B cell (primary cell): Measurements from ENCODE around the gene NMT1. TPM values are rescaled to one million over a fixed set of nuclear protein-coding genes. Genes with fewer than 3 reads are reported as not detected.

Source experiments
- ATAC-seq: fragments of 200-7000 bp; cut with Tn5 transposase; one replicate; pipeline ENCODE4 v1.10.0; 2021; ENCODE audit warnings: low read depth, mild to moderate bottlenecking, moderate number of reproducible peaks, moderate library complexity
- CTCF ChIA-PET: fragments of 350-600 bp; sonication (Branson Sonifier 250); formaldehyde crosslinking; loops from one replicate; lab custom pipeline; 2021; ENCODE audit warnings: antibody characterized with exemption, inconsistent platforms; lab: Charles Lee
- POLR2A ChIA-PET: fragments of 350-600 bp; sonication (Branson Sonifier 250); formaldehyde crosslinking; loops from one replicate; lab custom pipeline; 2021; ENCODE audit warnings: antibody characterized with exemption; lab: Charles Lee
- DNase-seq: peaks from one replicate; pipeline ENCODE4 v3.0.0; 2013
- H2AFZ ChIP-seq: 2 replicates; pipeline ENCODE4 v1.6.1; 2012; ENCODE audit warnings: mild to moderate bottlenecking, low read depth, low read length; ENCODE audit not compliant: insufficient read depth, poor library complexity, severe bottlenecking
- H3K27ac ChIP-seq, 2 donors: 1 replicate in 1 of 2; 2 replicates in 1 of 2; pipeline ENCODE4 v1.5.1; 2012 to 2013; ENCODE audit warnings: low read length in 2 of 2, mild to moderate bottlenecking in 2 of 2, moderate library complexity in 1 of 2
- H3K27me3 ChIP-seq, 4 experiments: fragments of 200-600 bp in 1 of 4; sonication (generic) in 1 of 4; replicated peaks in 1 of 4; 1 replicate in 2 of 4; 2 replicates in 2 of 4; pipeline versions ENCODE4 v1.6.1 to v1.7.0; 2013 to 2016; ENCODE audit warnings: low read length in 3 of 4, mild to moderate bottlenecking in 2 of 4, mixed read lengths in 1 of 4, moderate library complexity in 1 of 4; ENCODE audit not compliant: insufficient read depth in 4 of 4, control insufficient read depth in 3 of 4; ENCODE audit errors: control extremely low read depth in 1 of 4
- H3K36me3 ChIP-seq, 2 experiments: replicated peaks in 1 of 2; 1 replicate in 1 of 2; 2 replicates in 1 of 2; pipeline versions ENCODE4 v1.6.1 to v1.7.1; 2013; ENCODE audit warnings: low read length in 1 of 2; ENCODE audit not compliant: insufficient read depth in 2 of 2, control insufficient read depth in 1 of 2; ENCODE audit errors: control extremely low read depth in 1 of 2, extremely low read depth in 1 of 2
- H3K4me1 ChIP-seq, 2 donors: fragments of 200-600 bp in 1 of 2; sonication (generic) in 1 of 2; 1 replicate in 1 of 2; 2 replicates in 1 of 2; pipeline versions ENCODE4 v1.5.1 to v1.6.1; 2013 to 2017; ENCODE audit warnings: low read length in 2 of 2; ENCODE audit not compliant: control insufficient read depth in 2 of 2, insufficient read depth in 2 of 2
- H3K4me2 ChIP-seq: replicated peaks from 2 replicates; pipeline ENCODE3; 2012; ENCODE audit warnings: mild to moderate bottlenecking, low read depth, low read length; ENCODE audit not compliant: poor library complexity, severe bottlenecking
- H3K4me3 ChIP-seq, 5 experiments: fragments of 200-600 bp in 1 of 5; sonication (generic) in 1 of 5; 1 replicate in 3 of 5; 2 replicates in 2 of 5; pipeline versions ENCODE4 v1.5.1 to v1.7.0; 2011 to 2016; ENCODE audit warnings: low read length in 4 of 5, mild to moderate bottlenecking in 4 of 5, low read depth in 2 of 5, control low read depth in 1 of 5, moderate library complexity in 1 of 5; ENCODE audit not compliant: insufficient read depth in 1 of 5; ENCODE audit errors: control extremely low read depth in 1 of 5, extremely low read depth in 1 of 5
- H3K79me2 ChIP-seq: fragments of 200-600 bp; sonication (generic); one replicate; pipeline ENCODE4 v1.6.0; 2016; ENCODE audit warnings: low read length; ENCODE audit not compliant: control insufficient read depth, insufficient read depth
- H3K9ac ChIP-seq: fragments of 200-600 bp; sonication (generic); 2 replicates; pipeline ENCODE4 v1.6.1; 2017; ENCODE audit warnings: mild to moderate bottlenecking, low read length, moderate library complexity
- H3K9me3 ChIP-seq, 3 donors: one replicate each; pipeline versions ENCODE4 v1.6.1 to v1.7.1; 2013; ENCODE audit warnings: low read length in 2 of 3; ENCODE audit not compliant: control insufficient read depth in 2 of 3, insufficient read depth in 1 of 3; ENCODE audit errors: control extremely low read depth in 1 of 3
- H4K20me1 ChIP-seq: 2 replicates; pipeline ENCODE4 v1.6.0; 2012; ENCODE audit warnings: mild to moderate bottlenecking, low read length; ENCODE audit not compliant: insufficient read depth, control insufficient read depth, poor library complexity, severe bottlenecking
- H3K27ac Mint-ChIP-seq: one replicate; pipeline ENCODE4 v1.8.0; 2021; ENCODE audit warnings: mixed read lengths
- H3K27me3 Mint-ChIP-seq: one replicate; pipeline ENCODE4 v1.8.0; 2021; ENCODE audit warnings: mixed read lengths
- H3K4me1 Mint-ChIP-seq: one replicate; pipeline ENCODE4 v1.8.0; 2021; ENCODE audit warnings: mixed read lengths
- H3K4me3 Mint-ChIP-seq: one replicate; pipeline ENCODE4 v1.8.0; 2021; ENCODE audit warnings: mixed read lengths
- H3K9me3 Mint-ChIP-seq: one replicate; pipeline ENCODE4 v1.8.0; 2022; ENCODE audit warnings: mixed read lengths; ENCODE audit not compliant: insufficient read depth
- EZH2 ChIP-seq: IDR thresholded peaks from 2 replicates; pipeline ENCODE4 v1.6.1; 2012; ENCODE audit warnings: borderline replicate concordance, low read depth, mild to moderate bottlenecking, moderate library complexity, low read length; ENCODE audit not compliant: insufficient read depth, poor library complexity, severe bottlenecking
- whole genome bisulfite sequencing: methylation state at CpG from one replicate; pipeline ENCODE4 v1.1.5; 2013; ENCODE audit warnings: missing lambda C conversion rate; ENCODE audit not compliant: insufficient coverage; 5-methylcytosine and 5-hydroxymethylcytosine counted together
- intact Hi-C: fragments of 100-400 bp; cut with micrococcal nuclease; formaldehyde crosslinking; loops from one replicate; pipeline ENCODE4 v1.10.0; 2022
- polyA plus RNA-seq: library from polyadenylated mRNA; depleted of rRNA; stranded (reverse); fragments of >200 nt; gene quantifications from 2 replicates; pipeline ENCODE4 v1.2.3, GENCODE V29; 2012
- total RNA-seq, 2 donors: library from RNA; stranded (reverse); fragments of 120-200 nt in 1 of 2; gene quantifications; 1 replicate in 1 of 2; 2 replicates in 1 of 2; pipeline versions ENCODE4 v1.2.3 to v1.2.4, GENCODE V29; 2013 to 2022
- TF ChIP-seq, protein P1 (sequence below): fragments of 200-600 bp; IDR thresholded peaks from one replicate; pipeline ENCODE4 v1.8.0; 2022; ENCODE audit warnings: antibody characterized with exemption, mild to moderate bottlenecking

Gene NMT1
- total and polyA plus RNA-seq, 2 donors (not counting 1 experiment from before 2014, with no cell fraction given): 30.1 to 134 TPM

DNA sequence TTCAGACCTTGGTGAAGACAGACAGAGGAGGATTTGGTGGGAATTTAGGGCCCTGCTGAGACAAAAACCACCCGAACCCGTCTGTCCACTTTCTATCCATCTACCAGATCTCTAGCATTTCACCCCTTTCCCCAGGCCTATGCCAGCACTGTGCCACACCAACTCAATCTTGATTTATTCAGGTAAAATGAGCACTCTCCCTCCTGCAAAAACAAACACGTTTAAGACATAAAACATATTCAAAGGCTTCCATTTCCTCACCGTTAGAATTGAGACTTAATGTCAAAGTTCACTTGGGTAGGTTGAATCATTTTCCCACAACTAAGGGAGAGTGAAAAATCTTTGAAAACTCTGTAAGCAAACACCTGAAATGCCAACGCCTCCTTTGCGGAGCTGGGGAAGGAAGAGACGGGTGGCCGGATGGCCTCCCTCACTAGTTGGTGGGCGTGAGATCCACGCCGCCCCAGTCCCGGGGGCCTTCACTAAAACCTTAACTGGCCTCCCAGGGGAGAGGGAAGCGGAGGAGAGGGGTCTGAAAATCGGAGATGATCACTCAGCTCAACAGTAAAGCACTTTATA is 10.5 kb upstream of the NMT1 start:
- CTCF ChIA-PET: interaction anchor here (1.2 to 2.1 kb wide), 3 partner anchors 11 to 27 kb away, joined by 4 to 8 read pairs (median 7); partner anchors contain the start of gene NMT1
- Histone ChIP-seq H3K36me3 (peaks cover 0 to 3% of the 10 kb centered on the region in 2 experiments), H3K79me2 (peaks cover 38% of the 10 kb centered on the region), H3K27ac (peak overlapping the region; percentile 77 to 92), H3K4me3 (peak overlapping the region; percentile 55 to 83 (median 73)), H3K27me3 (no peaks in the 10 kb centered on the region), H3K4me2 (peak overlapping the region; percentile 85), H2AFZ (peak overlapping the region; percentile 88), H3K4me1 (peaks cover 7 to 19% of the 10 kb centered on the region in 2 donors), H3K9me3 (no peaks in the 10 kb centered on the region), H4K20me1 (no peaks in the 10 kb centered on the region), H3K9ac (peak overlapping the region; percentile 86)
- TF ChIP-seq EZH2: no peak
- TF ChIP-seq, protein P1, sequence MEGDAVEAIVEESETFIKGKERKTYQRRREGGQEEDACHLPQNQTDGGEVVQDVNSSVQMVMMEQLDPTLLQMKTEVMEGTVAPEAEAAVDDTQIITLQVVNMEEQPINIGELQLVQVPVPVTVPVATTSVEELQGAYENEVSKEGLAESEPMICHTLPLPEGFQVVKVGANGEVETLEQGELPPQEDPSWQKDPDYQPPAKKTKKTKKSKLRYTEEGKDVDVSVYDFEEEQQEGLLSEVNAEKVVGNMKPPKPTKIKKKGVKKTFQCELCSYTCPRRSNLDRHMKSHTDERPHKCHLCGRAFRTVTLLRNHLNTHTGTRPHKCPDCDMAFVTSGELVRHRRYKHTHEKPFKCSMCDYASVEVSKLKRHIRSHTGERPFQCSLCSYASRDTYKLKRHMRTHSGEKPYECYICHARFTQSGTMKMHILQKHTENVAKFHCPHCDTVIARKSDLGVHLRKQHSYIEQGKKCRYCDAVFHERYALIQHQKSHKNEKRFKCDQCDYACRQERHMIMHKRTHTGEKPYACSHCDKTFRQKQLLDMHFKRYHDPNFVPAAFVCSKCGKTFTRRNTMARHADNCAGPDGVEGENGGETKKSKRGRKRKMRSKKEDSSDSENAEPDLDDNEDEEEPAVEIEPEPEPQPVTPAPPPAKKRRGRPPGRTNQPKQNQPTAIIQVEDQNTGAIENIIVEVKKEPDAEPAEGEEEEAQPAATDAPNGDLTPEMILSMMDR: no peak
- peak overlapping the region; percentile 89 for H3K4me3 Mint-ChIP-seq
- peaks cover 20% of the 10 kb centered on the region for H3K4me1 Mint-ChIP-seq
- H3K27me3 Mint-ChIP-seq: no peaks in the 10 kb centered on the region
- POLR2A ChIA-PET: interaction anchor here (0.6 to 1.2 kb wide), 2 partner anchors 11 to 1526 kb away, joined by 4 to 7 read pairs; partner anchors contain the start of gene NMT1
- WGBS: 14% methylated on average over 7 of the region's 14 CpGs
- no peaks in the 10 kb centered on the region for H3K9me3 Mint-ChIP-seq
- intact Hi-C loops: loop anchor here (1.0 kb wide), 2 partner anchors 11 to 275 kb away; partner anchors contain the start of gene NMT1
- ATAC-seq (no peak), DNase-seq (no peak)
- peak overlapping the region; percentile 90 for H3K27ac Mint-ChIP-seq
